GM12878 (cell line): ENCODE results near the gene NOP14.

Experiments
- CREB1 ChIP-seq: IDR thresholded peaks from 2 replicates; pipeline ENCODE4 v1.6.1; 2012; ENCODE audit warnings: low read depth, mild to moderate bottlenecking, inconsistent platforms
- EED ChIP-seq: sonication (generic); IDR thresholded peaks from 2 replicates; pipeline ENCODE4 v1.6.1; 2016; ENCODE audit warnings: antibody characterized with exemption, low read depth
- EP300 ChIP-seq, 2 experiments: fragments of 150-350 bp in 1 of 2; IDR thresholded peaks; 2 replicates each; pipeline ENCODE4 v1.6.1; 2011 to 2012; ENCODE audit warnings: low read depth in 2 of 2, low read length in 2 of 2, borderline replicate concordance in 1 of 2, improper control_type of control experiment in 1 of 2, inconsistent platforms in 1 of 2; ENCODE audit not compliant: control insufficient read depth in 1 of 2
- NR2C1 ChIP-seq: fragments of 450-650 bp; IDR thresholded peaks from 2 replicates; pipeline ENCODE4 v1.6.1; 2017; ENCODE audit warnings: antibody characterized with exemption, mild to moderate bottlenecking, moderate library complexity
- POLR2A ChIP-seq: IDR thresholded peaks from 2 replicates; pipeline ENCODE4 v1.6.1; 2011; ENCODE audit warnings: low read depth, mild to moderate bottlenecking, low read length
- RELA ChIP-seq: fragments of 450-650 bp; IDR thresholded peaks from 2 replicates; pipeline ENCODE4 v1.8.0; 2014; ENCODE audit warnings: borderline replicate concordance; ENCODE audit not compliant: partially characterized antibody
- SP1 ChIP-seq: IDR thresholded peaks from one replicate; pipeline ENCODE4 v1.6.1; 2011; ENCODE audit warnings: low read depth, low read length
- TF ChIP-seq, protein P1 (sequence below): IDR thresholded peaks from 2 replicates; pipeline ENCODE4 v1.6.1; 2011; ENCODE audit warnings: low read depth, low read length, improper control_type of control experiment, borderline replicate concordance
- TF ChIP-seq, protein P2 (sequence below), 3 experiments: IDR thresholded peaks in 2 of 3; conservative IDR thresholded peaks in 1 of 3; 2 replicates each; pipeline ENCODE4 v1.5.1; 2011; ENCODE audit warnings: low read depth in 3 of 3, low read length in 3 of 3, mild to moderate bottlenecking in 3 of 3, control low read depth in 2 of 3, moderate library complexity in 2 of 3, inconsistent platforms in 1 of 3, mixed read lengths in 1 of 3; ENCODE audit not compliant: control insufficient read depth in 2 of 3, insufficient read depth in 1 of 3; ENCODE audit errors: extremely low read depth in 1 of 3

DNA sequence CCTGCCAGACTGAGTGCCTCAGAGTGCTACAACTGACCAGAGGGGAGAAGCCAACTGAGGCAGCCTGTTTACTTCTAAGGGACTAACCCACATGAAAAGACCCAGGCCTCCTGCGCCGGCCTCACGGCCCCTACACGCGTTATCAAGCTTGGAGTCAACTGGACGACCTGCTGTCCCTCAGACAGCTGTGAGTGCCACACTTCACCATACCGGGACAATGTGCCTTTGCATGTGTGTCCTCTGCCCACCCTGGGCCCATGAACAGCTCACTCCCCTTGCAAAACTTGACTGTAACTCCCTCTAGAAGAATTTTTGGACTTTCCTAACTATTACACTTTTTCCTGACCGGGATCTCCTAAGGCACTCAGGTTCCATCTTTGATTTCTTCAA, 1.8 kb downstream of the NOP14 start:
- TF ChIP-seq POLR2A (peak; percentile 27; the same call in 1 of the 2 replicates), EP300 (IDR thresholded peaks at IDR 0.05; ENCODE audit: borderline replicate concordance in 1 of 2, control insufficient read depth in 1 of 2, low read depth in 2 of 2, low read length in 2 of 2) (no peak), RELA (no peak), SP1 (no peak), EED (no peak), NR2C1 (no peak), CREB1 (no peak)
- TF ChIP-seq, protein P1, sequence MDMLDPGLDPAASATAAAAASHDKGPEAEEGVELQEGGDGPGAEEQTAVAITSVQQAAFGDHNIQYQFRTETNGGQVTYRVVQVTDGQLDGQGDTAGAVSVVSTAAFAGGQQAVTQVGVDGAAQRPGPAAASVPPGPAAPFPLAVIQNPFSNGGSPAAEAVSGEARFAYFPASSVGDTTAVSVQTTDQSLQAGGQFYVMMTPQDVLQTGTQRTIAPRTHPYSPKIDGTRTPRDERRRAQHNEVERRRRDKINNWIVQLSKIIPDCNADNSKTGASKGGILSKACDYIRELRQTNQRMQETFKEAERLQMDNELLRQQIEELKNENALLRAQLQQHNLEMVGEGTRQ = no peak
- TF ChIP-seq, protein P2, sequence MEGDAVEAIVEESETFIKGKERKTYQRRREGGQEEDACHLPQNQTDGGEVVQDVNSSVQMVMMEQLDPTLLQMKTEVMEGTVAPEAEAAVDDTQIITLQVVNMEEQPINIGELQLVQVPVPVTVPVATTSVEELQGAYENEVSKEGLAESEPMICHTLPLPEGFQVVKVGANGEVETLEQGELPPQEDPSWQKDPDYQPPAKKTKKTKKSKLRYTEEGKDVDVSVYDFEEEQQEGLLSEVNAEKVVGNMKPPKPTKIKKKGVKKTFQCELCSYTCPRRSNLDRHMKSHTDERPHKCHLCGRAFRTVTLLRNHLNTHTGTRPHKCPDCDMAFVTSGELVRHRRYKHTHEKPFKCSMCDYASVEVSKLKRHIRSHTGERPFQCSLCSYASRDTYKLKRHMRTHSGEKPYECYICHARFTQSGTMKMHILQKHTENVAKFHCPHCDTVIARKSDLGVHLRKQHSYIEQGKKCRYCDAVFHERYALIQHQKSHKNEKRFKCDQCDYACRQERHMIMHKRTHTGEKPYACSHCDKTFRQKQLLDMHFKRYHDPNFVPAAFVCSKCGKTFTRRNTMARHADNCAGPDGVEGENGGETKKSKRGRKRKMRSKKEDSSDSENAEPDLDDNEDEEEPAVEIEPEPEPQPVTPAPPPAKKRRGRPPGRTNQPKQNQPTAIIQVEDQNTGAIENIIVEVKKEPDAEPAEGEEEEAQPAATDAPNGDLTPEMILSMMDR (IDR thresholded peaks at IDR 0.05 in 2 of 3, conservative IDR thresholded peaks at IDR 0.05 in 1 of 3; ENCODE audit: control insufficient read depth in 2 of 3, extremely low read depth in 1 of 3, insufficient read depth in 1 of 3, low read depth in 3 of 3, low read length in 3 of 3) = no peak
